A549 (cell line): ENCODE data around the gene SLC25A17.

Experiments
- CHD2 ChIP-seq: fragments of 150-350 bp; IDR thresholded peaks from 2 replicates; pipeline ENCODE4 v1.6.1; 2014; ENCODE audit warnings: low read length; ENCODE audit not compliant: partially characterized antibody
- FOSB ChIP-seq: fragments of 250-450 bp; sonication (Bioruptor Pico); IDR thresholded peaks from 2 replicates; pipeline ENCODE4 v1.5.0; 2020; ENCODE audit warnings: mild to moderate bottlenecking, moderate library complexity
- HEYL ChIP-seq: fragments of 250-450 bp; sonication (Bioruptor Pico); IDR thresholded peaks from 2 replicates; pipeline ENCODE4 v1.8.0; 2021; ENCODE audit warnings: mild to moderate bottlenecking, moderate library complexity
- JUN ChIP-seq, 2 experiments: fragments of >200 bp; sonication (Bioruptor Twin); formaldehyde crosslinking; IDR thresholded peaks; 2 replicates in 1 of 2; 3 replicates in 1 of 2; pipeline ENCODE4 v1.6.1; 2016 to 2017
- KDM5A ChIP-seq: fragments of 200-600 bp; sonication (generic); IDR thresholded peaks from 2 replicates; pipeline ENCODE4 v1.6.1; 2016; ENCODE audit warnings: antibody characterized with exemption, mild to moderate bottlenecking
- MYC ChIP-seq: IDR thresholded peaks from 2 replicates; pipeline ENCODE4 v1.6.1; 2012; ENCODE audit warnings: mild to moderate bottlenecking, inconsistent platforms, low read length, improper control_type of control experiment, borderline replicate concordance
- POLR2A ChIP-seq: IDR thresholded peaks from 2 replicates; pipeline ENCODE4 v1.6.1; 2012; ENCODE audit warnings: mild to moderate bottlenecking, low read length
- RAD21 ChIP-seq, 2 experiments: fragments of >200 bp in 1 of 2; sonication (Bioruptor Twin) in 1 of 2; formaldehyde crosslinking in 1 of 2; IDR thresholded peaks in 1 of 2; conservative IDR thresholded peaks in 1 of 2; 2 replicates in 1 of 2; 3 replicates in 1 of 2; pipeline ENCODE4 v1.6.1; 2012 to 2018; ENCODE audit warnings: inconsistent platforms in 1 of 2
- RCOR1 ChIP-seq: fragments of 150-350 bp; IDR thresholded peaks from 2 replicates; pipeline ENCODE4 v1.6.1; 2014; ENCODE audit warnings: antibody characterized with exemption, low read length, low read depth
- TFCP2L1 ChIP-seq: fragments of 250-450 bp; sonication (Bioruptor Pico); IDR thresholded peaks from 2 replicates; pipeline ENCODE4 v1.5.0; 2021; ENCODE audit warnings: mild to moderate bottlenecking
- TP53 ChIP-seq: fragments of 250-450 bp; sonication (Bioruptor Pico); IDR thresholded peaks from 2 replicates; pipeline ENCODE4 v1.5.0; 2021; ENCODE audit warnings: mild to moderate bottlenecking, moderate library complexity
- TF ChIP-seq, protein P1 (sequence below): fragments of >200 bp; sonication (Bioruptor Twin); formaldehyde crosslinking; IDR thresholded peaks from 3 replicates; pipeline ENCODE4 v1.5.1; 2016
- TF ChIP-seq, protein P2 (sequence below): fragments of 200-600 bp; sonication (generic); IDR thresholded peaks from 2 replicates; pipeline ENCODE4 v1.6.1; 2016; ENCODE audit warnings: antibody characterized with exemption, mild to moderate bottlenecking, moderate library complexity
- TF ChIP-seq, protein P3 (sequence below): IDR thresholded peaks from 2 replicates; pipeline ENCODE4 v1.6.1; 2012

DNA sequence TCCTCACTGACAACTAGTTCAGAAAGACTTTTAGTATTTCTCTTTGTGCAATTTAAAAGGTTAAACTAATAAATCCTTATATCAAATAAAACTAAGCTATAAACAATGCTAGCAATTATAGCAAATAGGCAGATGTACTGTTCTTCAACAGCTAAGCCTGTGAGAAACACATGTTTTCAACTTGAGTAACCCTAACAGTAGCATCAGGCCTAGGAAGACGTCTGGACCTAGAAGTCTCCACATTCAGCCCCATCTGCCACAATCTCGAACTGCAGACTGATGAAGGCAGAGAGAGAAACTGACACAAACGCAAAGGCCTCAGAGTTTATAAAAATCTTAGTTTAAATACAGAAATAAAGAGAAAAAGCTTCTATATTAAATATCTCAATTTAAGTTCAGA, 34.8 kb upstream of the SLC25A17 start:
- TF ChIP-seq RAD21 (conservative IDR thresholded peaks at IDR 0.05 in 1 of 2, IDR thresholded peaks at IDR 0.05 in 1 of 2), result no peak
- no peak for TF ChIP-seq POLR2A
- TF ChIP-seq KDM5A, result no peak
- TF ChIP-seq, protein P1, sequence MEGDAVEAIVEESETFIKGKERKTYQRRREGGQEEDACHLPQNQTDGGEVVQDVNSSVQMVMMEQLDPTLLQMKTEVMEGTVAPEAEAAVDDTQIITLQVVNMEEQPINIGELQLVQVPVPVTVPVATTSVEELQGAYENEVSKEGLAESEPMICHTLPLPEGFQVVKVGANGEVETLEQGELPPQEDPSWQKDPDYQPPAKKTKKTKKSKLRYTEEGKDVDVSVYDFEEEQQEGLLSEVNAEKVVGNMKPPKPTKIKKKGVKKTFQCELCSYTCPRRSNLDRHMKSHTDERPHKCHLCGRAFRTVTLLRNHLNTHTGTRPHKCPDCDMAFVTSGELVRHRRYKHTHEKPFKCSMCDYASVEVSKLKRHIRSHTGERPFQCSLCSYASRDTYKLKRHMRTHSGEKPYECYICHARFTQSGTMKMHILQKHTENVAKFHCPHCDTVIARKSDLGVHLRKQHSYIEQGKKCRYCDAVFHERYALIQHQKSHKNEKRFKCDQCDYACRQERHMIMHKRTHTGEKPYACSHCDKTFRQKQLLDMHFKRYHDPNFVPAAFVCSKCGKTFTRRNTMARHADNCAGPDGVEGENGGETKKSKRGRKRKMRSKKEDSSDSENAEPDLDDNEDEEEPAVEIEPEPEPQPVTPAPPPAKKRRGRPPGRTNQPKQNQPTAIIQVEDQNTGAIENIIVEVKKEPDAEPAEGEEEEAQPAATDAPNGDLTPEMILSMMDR, result no peak
- TF ChIP-seq, protein P2, sequence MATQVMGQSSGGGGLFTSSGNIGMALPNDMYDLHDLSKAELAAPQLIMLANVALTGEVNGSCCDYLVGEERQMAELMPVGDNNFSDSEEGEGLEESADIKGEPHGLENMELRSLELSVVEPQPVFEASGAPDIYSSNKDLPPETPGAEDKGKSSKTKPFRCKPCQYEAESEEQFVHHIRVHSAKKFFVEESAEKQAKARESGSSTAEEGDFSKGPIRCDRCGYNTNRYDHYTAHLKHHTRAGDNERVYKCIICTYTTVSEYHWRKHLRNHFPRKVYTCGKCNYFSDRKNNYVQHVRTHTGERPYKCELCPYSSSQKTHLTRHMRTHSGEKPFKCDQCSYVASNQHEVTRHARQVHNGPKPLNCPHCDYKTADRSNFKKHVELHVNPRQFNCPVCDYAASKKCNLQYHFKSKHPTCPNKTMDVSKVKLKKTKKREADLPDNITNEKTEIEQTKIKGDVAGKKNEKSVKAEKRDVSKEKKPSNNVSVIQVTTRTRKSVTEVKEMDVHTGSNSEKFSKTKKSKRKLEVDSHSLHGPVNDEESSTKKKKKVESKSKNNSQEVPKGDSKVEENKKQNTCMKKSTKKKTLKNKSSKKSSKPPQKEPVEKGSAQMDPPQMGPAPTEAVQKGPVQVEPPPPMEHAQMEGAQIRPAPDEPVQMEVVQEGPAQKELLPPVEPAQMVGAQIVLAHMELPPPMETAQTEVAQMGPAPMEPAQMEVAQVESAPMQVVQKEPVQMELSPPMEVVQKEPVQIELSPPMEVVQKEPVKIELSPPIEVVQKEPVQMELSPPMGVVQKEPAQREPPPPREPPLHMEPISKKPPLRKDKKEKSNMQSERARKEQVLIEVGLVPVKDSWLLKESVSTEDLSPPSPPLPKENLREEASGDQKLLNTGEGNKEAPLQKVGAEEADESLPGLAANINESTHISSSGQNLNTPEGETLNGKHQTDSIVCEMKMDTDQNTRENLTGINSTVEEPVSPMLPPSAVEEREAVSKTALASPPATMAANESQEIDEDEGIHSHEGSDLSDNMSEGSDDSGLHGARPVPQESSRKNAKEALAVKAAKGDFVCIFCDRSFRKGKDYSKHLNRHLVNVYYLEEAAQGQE, result no peak
- no peak for TF ChIP-seq TFCP2L1 (CRISPR knock-in tag)
- TF ChIP-seq, protein P3, sequence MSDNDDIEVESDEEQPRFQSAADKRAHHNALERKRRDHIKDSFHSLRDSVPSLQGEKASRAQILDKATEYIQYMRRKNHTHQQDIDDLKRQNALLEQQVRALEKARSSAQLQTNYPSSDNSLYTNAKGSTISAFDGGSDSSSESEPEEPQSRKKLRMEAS, result no peak
- no peak for TF ChIP-seq MYC
- TF ChIP-seq RCOR1, result no peak
- no peak for TF ChIP-seq JUN (IDR thresholded peaks at IDR 0.05)
- TF ChIP-seq TP53 (CRISPR knock-in tag), result no peak
- no peak for TF ChIP-seq HEYL
- TF ChIP-seq FOSB (CRISPR knock-in tag), result no peak
- no peak for TF ChIP-seq CHD2
